HG02943 (cell line): ENCODE measurements around the gene ASS1.
"Not testable (repeated sequence)": the region's sequence is repeated elsewhere in the genome, so short reads cannot be mapped to it uniquely, and the experiment has no call there.

Experiments
- ATAC-seq: cut with Tn5 transposase; IDR thresholded peaks from one replicate; pipeline ENCODE4 v1.9.1; 2021; ENCODE audit warnings: mild to moderate bottlenecking, low read depth, moderate library complexity; ENCODE audit not compliant: unreplicated experiment

Gene ASS1

DNA sequence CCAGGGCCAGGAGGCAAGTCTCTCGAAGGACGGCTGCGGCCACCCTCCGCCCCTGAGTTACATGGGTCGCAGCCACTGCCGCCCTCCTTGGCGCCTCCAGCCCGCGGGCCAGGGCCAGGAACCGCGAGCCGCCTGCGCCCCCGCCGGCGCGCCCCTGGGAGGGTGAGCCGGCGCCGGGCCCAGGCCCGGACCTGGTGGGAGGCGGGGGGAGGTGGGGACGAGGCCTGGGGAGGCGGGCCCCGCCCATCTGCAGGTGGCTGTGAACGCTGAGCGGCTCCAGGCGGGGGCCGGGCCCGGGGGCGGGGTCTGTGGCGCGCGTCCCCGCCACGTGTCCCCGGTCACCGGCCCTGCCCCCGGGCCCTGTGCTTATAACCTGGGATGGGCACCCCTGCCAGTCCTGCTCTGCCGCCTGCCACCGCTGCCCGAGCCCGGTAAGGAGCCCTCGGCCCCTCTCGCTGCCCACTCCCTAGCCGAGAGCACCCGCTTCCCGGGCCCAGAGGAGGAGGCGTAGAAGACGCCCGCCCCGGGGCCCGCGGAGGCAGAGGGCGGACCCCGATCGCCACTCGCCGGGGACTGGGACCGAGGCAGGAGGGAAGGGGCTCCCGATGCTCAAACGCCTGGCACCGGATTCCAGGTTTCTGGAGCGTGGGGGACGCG lies at the start of gene ASS1:
Gene ASS1 (plus strand): TSS at position 397 of the 657 bp plus-strand sequence. CDS start 7,268 bp downstream, outside the sequence.
- ATAC-seq = no peak

DNA sequence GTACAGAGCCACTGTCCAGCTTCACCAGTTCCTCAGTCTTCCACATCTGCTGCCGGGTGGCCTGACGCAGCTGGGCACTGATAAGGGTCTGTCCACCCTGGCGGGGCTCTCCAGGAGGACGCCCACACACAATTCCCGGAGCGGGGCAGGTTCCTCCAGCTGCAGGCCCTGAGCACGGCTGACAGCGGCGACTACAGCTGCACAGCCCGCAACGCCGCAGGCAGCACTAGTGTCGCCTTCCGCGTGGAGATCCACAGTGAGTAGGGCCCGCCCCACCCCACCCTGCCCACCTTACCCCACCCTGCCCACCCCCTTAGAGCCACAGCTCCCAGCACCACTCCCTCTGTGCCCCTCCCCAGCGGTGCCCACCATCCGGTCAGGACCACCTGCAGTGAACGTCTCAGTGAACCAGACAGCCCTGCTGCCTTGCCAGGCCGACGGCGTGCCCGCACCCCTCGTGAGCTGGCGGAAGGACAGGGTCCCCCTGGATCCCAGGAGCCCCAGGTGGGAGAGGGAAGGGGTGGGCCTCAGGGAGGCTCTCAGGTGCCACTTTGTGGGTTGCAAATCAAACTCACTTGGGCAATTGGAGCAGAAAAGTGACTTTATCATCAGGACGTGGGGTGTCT lies 48.8 kb upstream of the ASS1 start:
- ATAC-seq = no peak

DNA sequence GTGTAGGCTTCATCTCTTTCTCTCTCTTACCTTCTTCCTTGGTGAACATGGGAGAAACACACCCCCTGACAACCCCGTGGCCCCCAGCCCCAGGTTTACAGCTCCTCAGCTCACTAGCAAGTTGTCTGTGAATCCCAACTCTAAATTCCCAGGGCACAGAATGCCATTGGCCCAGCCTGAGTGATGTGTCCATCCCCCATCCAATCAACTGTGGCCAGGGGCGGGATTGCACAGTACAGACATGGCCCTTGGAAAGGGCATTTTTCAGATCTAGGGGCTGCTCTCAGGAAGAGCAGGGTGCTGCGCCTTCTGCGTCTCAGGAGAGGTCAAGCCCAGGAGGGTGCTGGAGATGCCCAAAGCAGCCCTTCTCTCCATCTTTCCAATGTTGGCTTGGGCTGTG lies 48.2 kb upstream of the ASS1 start:
- ATAC-seq = no peak

DNA sequence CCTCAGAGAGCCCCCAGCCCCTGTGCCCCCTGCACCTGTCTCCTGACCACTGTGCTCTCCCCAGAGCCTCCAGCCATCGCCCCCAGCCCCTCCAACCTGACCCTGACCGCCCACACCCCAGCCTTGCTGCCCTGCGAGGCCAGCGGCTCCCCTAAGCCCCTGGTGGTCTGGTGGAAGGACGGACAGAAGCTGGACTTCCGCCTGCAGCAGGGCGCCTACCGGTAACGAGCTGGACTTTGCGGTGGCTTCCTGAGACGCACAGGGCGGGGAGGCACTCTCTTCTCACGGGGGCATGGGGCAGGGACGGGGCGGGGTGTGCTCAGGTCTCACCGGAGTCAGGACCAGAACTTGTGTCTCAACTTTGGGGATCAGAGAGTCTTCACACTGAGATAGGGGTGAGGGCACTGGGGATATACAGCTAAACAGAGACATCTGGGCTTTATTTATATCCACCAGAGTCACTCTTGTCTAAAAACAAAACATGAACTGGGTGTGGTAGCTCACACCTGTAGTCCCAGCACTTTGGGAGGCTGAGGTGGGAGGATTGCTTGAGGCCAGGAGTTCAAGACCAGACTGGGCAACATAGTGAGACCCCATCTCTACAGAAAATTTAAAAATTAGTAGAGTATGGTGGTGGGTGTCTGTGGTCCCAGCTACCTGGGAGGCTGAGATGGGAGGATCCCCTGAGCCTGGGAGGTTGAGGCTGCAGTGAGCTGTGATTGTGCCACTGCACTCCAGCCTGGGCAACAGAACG lies 46.1 kb upstream of the ASS1 start:
- ATAC-seq = no peak

DNA sequence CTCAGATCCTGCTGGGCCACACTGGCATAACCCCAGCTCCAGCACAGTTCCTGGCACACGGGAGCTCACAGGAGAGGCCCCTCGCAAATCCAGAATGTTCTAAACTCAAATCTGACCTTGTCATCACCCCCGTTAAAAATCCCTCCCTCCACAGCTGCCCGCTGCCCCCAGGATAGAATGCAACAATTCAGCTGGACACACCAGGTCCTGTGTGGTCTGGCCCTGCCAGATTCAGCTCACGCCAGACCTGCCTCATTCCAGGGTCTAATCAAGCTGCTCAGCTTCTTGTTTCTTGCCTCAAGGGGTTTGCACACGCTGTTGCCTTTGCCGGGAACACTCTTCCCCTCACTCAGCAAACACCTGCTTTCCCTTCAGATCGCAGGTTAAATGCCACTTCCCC lies 45.0 kb upstream of the ASS1 start:
- no peak for ATAC-seq

DNA sequence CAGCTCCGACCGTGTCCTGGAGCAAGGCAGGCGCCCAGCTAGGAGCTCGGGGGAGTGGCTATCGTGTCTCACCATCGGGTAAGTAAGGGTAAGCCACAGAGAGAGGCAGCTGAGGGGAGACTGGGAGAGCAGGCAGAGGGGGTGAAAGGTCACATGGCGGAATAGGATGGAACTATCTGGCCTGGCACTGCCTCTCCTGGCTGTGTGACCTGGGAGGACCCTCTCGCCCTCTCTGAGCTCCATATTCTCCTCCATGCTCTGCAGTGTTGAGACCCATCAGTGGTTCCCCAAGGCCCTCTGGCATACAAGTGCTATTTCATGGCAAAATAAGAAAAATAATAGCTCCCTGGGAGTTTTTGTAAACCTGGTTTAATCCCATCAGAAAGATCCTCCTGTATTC lies 43.9 kb upstream of the ASS1 start:
- ATAC-seq = no peak

DNA sequence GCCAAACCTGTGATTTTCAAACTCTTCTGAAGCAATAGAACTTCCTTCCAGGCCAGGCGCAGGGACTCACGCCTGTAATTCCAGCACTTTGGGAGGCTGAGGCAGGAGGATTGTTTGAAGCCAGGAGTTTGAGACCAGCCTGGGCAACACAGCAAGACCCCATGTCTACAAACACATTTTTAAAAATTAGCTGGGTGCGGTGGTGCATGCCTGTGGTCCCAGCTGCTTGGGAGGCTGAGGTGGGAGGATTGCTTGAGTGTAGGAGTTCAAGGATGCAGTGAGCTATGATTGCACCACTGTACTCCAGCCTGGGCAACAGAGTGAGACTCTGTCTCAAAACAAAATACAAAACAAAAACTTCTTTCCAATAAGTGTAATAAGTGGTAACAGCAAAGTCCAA lies 43.0 kb upstream of the ASS1 start:
- not testable (repeated sequence) for ATAC-seq

DNA sequence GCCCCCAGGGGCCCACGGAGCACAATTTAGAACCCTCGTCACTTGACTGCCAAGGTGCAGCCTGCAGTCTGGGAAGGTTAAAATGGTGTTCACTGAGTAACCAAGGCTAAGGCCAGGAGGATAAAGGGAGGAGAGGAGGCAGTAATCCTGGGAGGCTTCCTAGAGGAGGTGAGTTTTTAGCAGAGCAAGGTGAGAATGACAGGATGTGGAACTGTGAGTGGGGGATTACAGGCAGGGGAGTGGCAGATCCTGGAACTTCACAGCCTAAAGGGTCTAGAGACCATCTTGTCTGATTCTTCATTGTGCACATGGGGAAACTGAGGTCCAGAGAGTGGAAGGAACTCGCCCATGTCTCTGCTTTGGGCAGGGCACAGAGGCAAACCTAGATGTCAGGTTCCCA lies 42.5 kb upstream of the ASS1 start:
- ATAC-seq = no peak

DNA sequence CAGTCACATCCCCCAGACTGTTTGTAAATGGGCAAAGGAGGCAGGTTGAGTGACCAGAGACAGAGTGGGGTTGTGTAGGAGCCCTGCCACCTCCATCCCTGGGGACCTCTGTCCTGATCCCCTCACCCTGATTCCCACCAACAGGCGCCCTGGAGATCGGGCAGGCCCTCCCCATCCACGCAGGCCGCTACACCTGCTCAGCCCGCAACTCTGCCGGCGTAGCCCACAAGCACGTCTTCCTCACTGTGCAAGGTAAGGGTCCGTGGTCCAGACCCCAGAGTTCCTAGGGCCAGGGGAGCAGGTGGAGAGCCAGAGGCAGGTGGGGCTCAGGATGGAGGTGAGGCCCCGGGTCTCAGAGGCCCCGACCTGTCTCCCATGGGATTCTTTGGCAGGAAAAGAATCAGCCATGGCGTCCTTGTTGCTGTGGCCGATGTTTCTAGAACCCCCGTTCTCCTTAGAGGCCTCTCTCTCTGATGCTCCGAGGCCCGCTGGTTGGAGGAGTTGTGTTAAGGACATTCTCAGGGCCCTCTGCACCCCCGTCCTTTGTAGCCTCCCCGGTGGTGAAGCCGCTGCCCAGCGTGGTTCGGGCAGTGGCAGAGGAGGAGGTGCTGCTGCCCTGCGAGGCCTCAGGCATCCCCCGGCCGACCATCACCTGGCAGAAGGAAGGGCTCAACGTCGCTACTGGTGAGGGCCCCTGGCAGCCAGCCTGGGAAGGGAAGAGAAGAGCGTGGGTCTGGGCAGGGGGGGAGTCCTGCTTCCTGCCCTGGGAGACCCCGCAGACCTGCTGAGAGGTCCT lies 41.9 kb upstream of the ASS1 start:
- no peak for ATAC-seq

DNA sequence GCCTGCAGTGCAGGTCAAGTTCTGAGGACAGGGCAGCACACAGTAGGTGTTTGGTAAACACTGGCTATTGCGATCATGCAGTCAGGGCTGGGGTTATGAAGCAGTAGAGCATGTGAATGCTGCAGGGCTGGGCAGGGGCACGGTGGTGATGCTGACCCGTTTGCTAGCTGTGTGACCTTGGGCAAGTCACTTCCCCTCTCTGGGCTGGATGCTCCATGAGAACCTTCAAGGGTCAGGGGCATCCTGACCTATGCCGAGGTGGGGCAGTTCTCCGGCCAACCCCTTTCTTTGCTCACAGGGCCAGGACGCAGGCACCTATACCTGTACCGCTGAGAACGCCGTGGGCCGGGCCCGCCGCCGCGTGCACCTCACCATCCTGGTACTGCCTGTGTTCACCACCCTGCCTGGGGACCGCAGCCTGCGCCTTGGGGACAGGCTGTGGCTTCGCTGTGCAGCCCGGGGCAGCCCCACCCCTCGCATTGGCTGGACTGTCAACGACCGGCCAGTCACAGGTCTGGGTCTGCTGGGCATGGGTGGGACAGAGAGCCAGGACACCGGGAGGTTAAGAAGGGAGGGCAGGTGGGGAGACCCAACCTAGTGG lies 39.0 kb upstream of the ASS1 start:
- ATAC-seq = no peak

DNA sequence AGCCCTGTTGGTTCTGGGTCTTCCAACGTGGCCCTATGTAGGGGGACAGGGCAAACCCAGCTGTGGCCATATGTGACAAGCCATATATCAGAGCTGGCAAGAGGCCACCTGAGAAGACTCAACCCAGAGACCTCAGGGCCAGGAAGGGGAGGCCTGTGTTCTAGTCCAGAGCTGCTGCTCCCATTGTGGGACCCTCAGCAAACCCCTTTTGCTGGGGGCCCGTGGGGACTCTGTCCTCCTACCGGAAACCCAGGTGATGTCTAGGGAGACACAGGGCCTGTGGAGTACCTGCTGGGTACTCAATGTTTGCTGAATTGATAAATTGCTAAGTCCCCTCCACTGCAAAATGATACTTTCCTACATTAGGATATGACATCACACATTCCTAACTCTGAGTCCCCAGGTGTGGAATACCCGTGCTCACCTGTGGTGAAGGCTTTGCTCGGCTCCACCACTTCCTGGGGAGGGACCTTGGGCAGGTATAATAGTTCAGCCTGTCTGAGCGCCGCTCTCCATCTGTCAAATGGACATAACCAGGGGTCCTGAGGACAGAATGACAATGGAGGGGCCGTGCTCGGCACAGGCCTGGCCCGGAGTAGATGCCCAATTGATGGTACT lies 38.4 kb upstream of the ASS1 start:
- no peak for ATAC-seq

DNA sequence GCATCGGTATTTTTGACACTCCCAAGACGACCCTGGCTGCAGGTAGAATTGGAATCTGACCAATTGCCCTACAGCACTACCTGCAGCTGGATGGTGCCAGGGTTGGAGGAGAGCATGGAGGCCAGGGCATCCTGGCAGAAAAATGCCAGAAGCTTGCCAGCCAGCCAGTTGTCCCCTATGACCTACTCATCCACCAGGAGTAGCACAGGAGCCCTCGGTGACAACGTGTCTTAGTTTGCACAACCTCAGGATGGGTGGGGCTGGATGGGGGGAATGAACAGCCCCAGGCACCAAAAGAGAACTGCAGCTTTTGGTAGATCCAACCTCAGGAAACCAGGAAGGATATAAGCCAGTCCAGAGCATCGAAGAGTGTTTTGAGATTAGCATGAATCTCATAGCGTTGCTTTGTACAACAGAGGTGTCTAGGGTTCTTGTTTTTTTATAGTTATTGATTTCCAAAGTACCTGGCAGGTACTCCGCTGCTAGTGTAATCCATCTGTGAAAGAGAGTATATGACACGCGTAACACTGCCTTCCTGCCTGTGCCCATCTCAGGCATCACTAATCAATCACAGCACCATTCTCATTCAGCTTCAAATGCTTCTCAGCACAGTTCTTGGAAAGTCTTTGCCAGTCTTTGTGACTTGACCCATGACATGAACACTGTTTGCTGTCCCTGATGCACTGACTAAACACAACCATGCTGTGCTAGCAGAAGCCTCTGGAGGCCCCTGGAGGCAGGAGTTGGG lies 36.7 kb upstream of the ASS1 start:
- no peak for ATAC-seq

DNA sequence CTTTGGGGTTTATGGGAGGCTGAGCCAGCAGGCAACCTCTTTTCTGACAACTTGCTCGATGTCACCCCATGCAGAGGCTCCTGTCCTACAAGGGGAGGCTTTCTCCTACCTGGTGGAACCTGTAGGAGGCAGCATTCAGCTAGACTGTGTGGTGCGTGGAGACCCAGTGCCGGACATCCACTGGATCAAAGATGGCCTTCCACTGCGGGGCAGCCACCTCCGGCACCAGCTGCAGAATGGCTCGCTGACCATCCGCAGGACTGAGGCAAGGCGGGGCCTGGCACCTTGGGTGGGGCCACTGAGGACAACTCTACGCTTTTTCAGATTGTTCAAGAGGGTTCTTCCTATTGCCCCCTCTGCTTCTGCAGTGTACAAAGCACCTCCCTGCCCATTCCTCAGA lies 36.1 kb upstream of the ASS1 start:
- no peak for ATAC-seq

DNA sequence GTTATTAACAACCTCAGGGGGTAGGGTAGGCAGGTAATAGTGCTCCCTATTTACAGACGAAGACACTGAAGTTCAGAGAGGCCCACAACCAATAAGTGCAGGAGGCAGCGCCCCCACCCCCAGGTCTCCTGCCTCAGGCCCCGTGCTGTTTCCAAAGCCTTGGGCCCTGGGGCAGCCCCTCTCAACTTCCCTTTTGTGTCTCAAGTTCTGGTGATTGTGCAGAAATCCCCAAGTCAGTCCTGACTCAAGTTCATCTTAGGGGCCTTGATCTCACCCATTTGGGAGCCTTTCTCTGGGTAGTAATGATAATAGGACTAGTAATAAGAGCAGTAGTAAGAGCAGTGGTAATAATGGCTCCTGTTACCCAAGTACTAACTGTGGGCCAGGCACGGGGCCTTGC lies 35.5 kb upstream of the ASS1 start:
- no peak for ATAC-seq

DNA sequence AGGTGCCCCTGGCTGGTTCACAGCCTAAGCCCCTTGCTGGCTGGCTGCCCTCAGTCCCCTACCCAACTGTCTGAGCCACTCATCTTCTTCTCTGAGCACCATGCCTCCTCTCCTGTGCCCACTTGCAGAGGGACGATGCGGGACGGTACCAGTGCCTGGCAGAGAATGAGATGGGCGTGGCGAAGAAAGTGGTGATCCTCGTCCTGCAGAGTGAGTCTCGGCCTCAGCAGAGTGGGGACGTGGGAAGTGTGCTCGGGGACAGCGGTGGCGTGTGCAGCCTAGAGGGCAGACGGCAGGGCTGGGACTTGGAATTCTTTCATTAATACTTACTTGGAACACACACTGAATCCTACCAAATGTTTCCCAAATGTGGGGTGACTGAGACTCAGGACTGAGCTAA lies 34.3 kb upstream of the ASS1 start:
- ATAC-seq = no peak

DNA sequence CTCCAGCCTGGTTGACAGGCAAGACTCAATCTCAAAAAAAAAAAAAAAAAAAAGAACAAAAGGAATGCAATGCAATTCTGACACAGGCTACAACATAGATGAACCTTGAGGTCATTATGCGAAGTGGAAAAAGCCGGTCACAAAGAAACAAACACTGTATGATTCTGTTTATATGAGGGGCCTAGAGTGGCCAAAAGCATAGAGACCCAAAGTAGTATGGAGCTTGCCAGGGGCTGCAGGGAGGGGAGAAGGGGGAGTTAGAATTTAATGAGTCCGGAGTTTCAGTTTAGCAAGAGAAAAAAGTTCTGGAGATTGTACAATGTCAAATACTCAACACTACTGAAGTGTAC lies 33.2 kb upstream of the ASS1 start:
- no peak for ATAC-seq

DNA sequence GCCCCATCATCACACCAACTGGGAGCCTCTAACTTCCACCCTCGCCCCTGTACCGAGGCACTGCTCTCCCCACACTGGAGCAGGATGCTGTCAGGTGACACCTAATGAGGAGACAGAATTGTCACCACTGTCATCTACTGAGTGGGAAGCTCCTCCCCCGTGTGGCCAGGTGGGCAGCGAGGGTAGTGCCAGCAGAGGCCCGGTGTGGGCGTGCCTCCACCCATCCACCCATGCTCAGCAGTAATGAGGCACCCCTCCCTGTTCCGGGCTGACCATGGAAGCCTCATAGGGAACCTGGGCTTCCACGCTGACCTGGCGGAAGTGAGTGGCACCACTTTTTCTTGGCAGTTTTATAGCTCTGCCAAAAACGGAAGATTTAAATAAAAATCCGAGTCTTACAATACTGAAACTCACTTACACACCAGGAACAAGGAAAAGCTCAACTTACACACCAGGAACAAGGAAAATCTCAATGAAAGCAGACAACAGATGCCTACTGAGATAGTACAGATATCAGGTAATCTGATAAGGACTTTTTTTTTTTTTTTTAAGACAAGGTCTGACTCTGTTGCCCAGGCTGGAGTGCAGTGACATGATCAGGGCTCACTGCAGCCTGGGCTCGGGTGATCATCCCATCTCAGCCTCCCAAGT lies 30.6 kb upstream of the ASS1 start:
- ATAC-seq = no peak

DNA sequence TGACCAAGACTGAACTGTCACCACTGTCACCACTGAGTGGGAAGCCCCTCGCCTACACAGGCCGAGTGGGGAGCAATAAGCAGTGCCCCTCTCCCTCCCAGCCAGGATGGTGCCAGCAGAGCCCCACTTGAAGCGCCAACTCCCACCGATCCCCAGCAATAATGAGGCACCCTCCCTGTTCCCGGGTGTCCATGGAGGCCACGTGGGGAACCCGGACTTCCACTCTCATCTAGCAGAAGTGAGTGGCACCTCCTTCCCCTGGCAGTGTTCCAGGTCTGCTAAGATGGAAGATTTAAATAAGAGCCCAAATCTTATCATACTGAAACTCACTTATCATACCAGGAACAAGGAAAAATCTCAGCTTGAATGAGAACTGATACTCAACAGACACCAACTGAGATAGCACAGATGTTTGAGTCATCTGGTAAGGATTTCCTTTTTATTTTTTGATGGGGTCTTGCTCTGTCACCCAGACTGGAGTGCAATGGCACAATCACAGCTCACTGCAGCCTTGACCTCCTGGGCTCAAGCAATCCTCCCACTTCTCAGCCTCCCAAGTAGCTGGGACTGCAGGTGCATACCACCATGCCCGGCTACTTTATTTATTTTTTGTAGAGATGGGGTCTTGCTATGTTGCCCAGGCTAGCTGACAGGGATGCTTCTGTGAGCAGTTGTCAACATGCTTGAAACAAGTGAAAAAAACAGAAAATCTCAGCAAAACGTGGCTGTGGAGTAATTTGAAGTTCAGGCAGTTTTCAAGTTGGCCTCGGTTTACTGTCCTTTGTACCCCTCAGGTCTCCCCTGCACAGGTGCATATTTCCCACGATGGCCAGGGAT lies 29.6 kb upstream of the ASS1 start:
- no peak for ATAC-seq
